Measurements from ENCODE around the gene SPIC. TPM values are rescaled to one million over a fixed set of nuclear protein-coding genes. Genes with fewer than 3 reads are reported as not detected.

SPIC gene
- total and polyA plus RNA-seq, 2 of the 8 experiments (the other 6 are each of a cell fraction or from before 2014, with no cell fraction given), result not detected

GRCh38 chr12:101474248-101474647 lies 888 bp upstream of the SPIC start:
- DNase-seq (ENCODE audit: low read depth in 1 of 2, low spot score in 2 of 2), result no peak
- Histone ChIP-seq H3K79me1 (ENCODE audit: low read depth, low read length) (no peaks in the 10 kb centered on the region), H3K56ac (replicated peaks; ENCODE audit: insufficient read length, low read depth, low read length) (no peak overlapping the region), H3K27ac (ENCODE audit: low read depth, low read length) (no peak overlapping the region), H3K23me2 (ENCODE audit: low read depth, low read length) (no peaks in the 10 kb centered on the region), H3K79me2 (ENCODE audit: control insufficient read depth in 1 of 2, insufficient read depth in 2 of 2, low read length in 2 of 2) (no peaks in the 10 kb centered on the region), H3K4me2 (ENCODE audit: insufficient read depth in 1 of 2, low read depth in 2 of 2, low read length in 2 of 2) (no peak overlapping the region), H2BK120ac (replicated peaks; ENCODE audit: low read depth, low read length) (no peak overlapping the region), H4K8ac (ENCODE audit: extremely low read depth, insufficient read depth, low read length) (no peak overlapping the region), H4K5ac (ENCODE audit: insufficient read length, low read depth, low read length) (no peak overlapping the region), H3K9me3 (ENCODE audit: insufficient read depth in 2 of 2, low read depth in 1 of 2, low read length in 1 of 2) (no peaks in the 10 kb centered on the region), H2BK12ac (ENCODE audit: low read depth, low read length) (no peak overlapping the region), H2BK15ac (ENCODE audit: low read length) (no peak overlapping the region), H2AFZ (ENCODE audit: low read length) (no peak overlapping the region), H2BK5ac (ENCODE audit: low read depth, low read length) (no peak overlapping the region), H3K23ac (ENCODE audit: insufficient read length) (no peak overlapping the region), H2AK5ac (ENCODE audit: low read depth, low read length) (no peak overlapping the region), H4K20me1 (replicated peaks in 1 of 2; ENCODE audit: control insufficient read depth in 1 of 2, insufficient read depth in 2 of 2, low read length in 2 of 2) (no peaks in the 10 kb centered on the region), H3K27me3 (replicated peaks in 1 of 4; ENCODE audit: control insufficient read depth in 3 of 4, extremely low read depth in 1 of 4, insufficient read depth in 3 of 4, low read length in 3 of 4) (no peaks in the 10 kb centered on the region), H4K91ac (replicated peaks; ENCODE audit: insufficient read length, low read length) (no peak overlapping the region), H3K36me3 (ENCODE audit: control insufficient read depth in 2 of 4, insufficient read depth in 4 of 4, low read length in 3 of 4) (no peaks in the 10 kb centered on the region), H3K14ac (ENCODE audit: insufficient read length) (no peak overlapping the region), H3K4me3 (ENCODE audit: extremely low read depth in 1 of 4, insufficient read depth in 2 of 4, low read depth in 3 of 4, low read length in 4 of 4) (no peak overlapping the region), H3K4me1 (replicated peaks in 1 of 4; ENCODE audit: control insufficient read depth in 3 of 4, insufficient read depth in 4 of 4, low read length in 3 of 4) (peaks cover 0 to 3% (median 1%) of the 10 kb centered on the region in 4 experiments; a peak in 3 of 7 replicates), H3K9ac (replicated peaks in 1 of 4; ENCODE audit: extremely low read depth in 1 of 4, low read depth in 3 of 4, low read length in 3 of 4) (no peak overlapping the region), H3K4ac (replicated peaks; ENCODE audit: insufficient read length, low read depth, low read length) (no peak overlapping the region), H2BK20ac (ENCODE audit: low read length) (no peak overlapping the region), H3K18ac (ENCODE audit: extremely low read depth, low read length) (no peak overlapping the region)
- ChIA-PET CTCF (ENCODE audit: partially characterized antibody) (interaction anchor here (0.7 to 1.6 kb wide), 4 partner anchors 12 to 1007 kb away, joined by 3 to 4 read pairs (median 3); no protein-coding TSS in a partner anchor), POLR2A (ENCODE audit: partially characterized antibody) (interaction anchor here (1.5 kb wide), 1 partner anchor 92 kb away, joined by 3 read pairs; no protein-coding TSS in a partner anchor)
- TF ChIP-seq SIRT6 (IDR thresholded peaks at IDR 0.05; ENCODE audit: low read length), result no peak
- no peak for TF ChIP-seq SIN3A (conservative IDR thresholded peaks at IDR 0.05 in 1 of 2, IDR thresholded peaks at IDR 0.05 in 1 of 2; ENCODE audit: low read depth in 1 of 2, low read length in 2 of 2)
- no peak for TF ChIP-seq TAF1 (IDR thresholded peaks at IDR 0.05; ENCODE audit: low read depth, low read length)
- no peak for TF ChIP-seq YY1 (IDR thresholded peaks at IDR 0.05; ENCODE audit: low read depth, low read length)
- TF ChIP-seq NANOG (IDR thresholded peaks at IDR 0.05; ENCODE audit: insufficient read depth, low read depth, low read length, poor library complexity, severe bottlenecking), result no peak
- no peak for TF ChIP-seq POU5F1 (IDR thresholded peaks at IDR 0.05; ENCODE audit: low read depth, low read length)
- no peak for TF ChIP-seq EZH2 (IDR thresholded peaks at IDR 0.05; ENCODE audit: low read depth, low read length, severe bottlenecking)
- no peak for TF ChIP-seq JUND (IDR thresholded peaks at IDR 0.05; ENCODE audit: low read length)
- TF ChIP-seq FOSL1 (IDR thresholded peaks at IDR 0.05; ENCODE audit: insufficient read depth, low read depth, low read length), result no peak
- no peak for TF ChIP-seq ZNF274 (IDR thresholded peaks at IDR 0.05; ENCODE audit: borderline replicate concordance, extremely low read depth, low read length)
- TF ChIP-seq JUN (IDR thresholded peaks at IDR 0.05; ENCODE audit: low read depth, low read length), result no peak
- no peak for TF ChIP-seq TCF12 (IDR thresholded peaks at IDR 0.05; ENCODE audit: low read depth, low read length)
- no peak for TF ChIP-seq CHD2 (IDR thresholded peaks at IDR 0.05; ENCODE audit: low read length)
- TF ChIP-seq CEBPB (IDR thresholded peaks at IDR 0.05; ENCODE audit: low read depth, low read length), result no peak
- TF ChIP-seq BACH1 (IDR thresholded peaks at IDR 0.05; ENCODE audit: low read length), result no peak
- no peak for TF ChIP-seq HDAC6 (IDR thresholded peaks at IDR 0.05; ENCODE audit: low read depth, low read length)
- 72% methylated on average over 4 of the region's 4 CpGs; no CpG with 5 or more reads in 1 of the 2 experiments for WGBS, 2 experiments (ENCODE audit: extremely low coverage in 1 of 2, insufficient coverage in 1 of 2, insufficient read length in 1 of 2, insufficient replicate concordance in 2 of 2, low coverage in 1 of 2, low lambda C conversion rate in 2 of 2, missing lambda C conversion rate in 1 of 2)
- no peak for FAIRE-seq
